GM10266 (cell line): ENCODE data around the gene SIRPB1.

Experiments
- DNase-seq: peaks from one replicate; pipeline ENCODE4 v3.0.0; 2012; ENCODE audit errors: extremely low spot score
- TF ChIP-seq, protein P1 (sequence below): IDR thresholded peaks from 2 replicates; pipeline ENCODE4 v1.5.1; 2012; ENCODE audit warnings: mild to moderate bottlenecking, low read depth; ENCODE audit not compliant: control insufficient read depth, insufficient read depth; ENCODE audit errors: missing control alignments

SIRPB1 gene

DNA sequence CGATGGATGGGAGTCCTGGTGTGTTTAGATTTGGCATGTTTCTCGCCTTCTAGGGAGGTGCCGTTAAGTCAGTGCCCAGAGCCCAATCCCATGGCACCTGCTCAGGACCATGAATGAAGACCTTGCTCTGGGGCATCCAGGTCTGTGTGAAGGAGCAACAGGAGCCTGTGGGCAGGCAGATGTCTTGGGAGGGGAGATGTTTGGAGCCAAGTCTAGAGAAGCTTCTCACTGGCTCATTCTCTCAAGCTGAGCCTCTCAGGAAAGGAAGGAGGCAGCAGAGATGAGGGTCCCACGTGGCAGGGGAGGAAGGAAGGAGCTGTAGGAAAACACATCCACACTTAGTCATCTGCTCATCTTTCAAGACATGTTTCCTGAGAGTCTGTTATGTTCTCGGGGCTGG is 9.5 kb upstream of the SIRPB1 start:
- TF ChIP-seq, protein P1, sequence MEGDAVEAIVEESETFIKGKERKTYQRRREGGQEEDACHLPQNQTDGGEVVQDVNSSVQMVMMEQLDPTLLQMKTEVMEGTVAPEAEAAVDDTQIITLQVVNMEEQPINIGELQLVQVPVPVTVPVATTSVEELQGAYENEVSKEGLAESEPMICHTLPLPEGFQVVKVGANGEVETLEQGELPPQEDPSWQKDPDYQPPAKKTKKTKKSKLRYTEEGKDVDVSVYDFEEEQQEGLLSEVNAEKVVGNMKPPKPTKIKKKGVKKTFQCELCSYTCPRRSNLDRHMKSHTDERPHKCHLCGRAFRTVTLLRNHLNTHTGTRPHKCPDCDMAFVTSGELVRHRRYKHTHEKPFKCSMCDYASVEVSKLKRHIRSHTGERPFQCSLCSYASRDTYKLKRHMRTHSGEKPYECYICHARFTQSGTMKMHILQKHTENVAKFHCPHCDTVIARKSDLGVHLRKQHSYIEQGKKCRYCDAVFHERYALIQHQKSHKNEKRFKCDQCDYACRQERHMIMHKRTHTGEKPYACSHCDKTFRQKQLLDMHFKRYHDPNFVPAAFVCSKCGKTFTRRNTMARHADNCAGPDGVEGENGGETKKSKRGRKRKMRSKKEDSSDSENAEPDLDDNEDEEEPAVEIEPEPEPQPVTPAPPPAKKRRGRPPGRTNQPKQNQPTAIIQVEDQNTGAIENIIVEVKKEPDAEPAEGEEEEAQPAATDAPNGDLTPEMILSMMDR, result no peak
- no peak for DNase-seq

DNA sequence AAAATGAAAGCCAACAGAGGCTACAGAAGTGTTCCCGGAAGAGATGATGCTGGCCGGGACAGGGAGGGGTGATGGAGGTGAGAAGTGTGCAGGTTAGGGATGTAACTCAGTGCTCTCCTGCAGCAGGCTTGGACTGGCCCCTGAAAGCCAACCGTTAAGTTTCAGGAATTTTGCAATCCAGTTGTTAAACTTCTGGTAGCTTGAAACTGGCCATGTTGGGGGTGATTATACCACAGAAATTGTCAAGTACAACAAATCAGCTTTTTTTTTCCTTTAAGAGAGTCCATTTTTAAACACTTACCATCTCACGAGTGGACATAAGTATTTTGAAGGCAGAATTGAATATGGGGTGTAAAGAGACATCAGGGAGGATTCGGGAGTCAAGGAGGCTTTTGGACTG is 8.8 kb upstream of the SIRPB1 start:
- DNase-seq, result no peak
- TF ChIP-seq, protein P1, result no peak

DNA sequence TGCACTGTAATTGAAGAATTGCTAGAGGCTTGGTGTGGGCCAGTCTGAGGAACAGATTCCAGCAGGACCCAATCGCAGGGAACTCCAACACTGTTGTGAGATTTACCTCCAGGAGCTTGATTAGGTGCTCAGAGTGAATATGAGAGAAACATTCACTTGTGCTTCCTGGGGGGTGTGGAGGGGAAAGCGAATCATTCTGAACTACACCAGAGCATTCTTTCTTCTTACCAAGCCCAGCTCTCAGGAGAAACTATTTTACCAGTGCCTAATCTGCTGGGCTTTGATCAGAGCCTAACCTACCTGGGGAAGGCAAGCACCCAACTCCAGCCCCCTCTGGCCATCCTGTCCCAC is 7.4 kb upstream of the SIRPB1 start:
- TF ChIP-seq, protein P1, result no peak
- no peak for DNase-seq

DNA sequence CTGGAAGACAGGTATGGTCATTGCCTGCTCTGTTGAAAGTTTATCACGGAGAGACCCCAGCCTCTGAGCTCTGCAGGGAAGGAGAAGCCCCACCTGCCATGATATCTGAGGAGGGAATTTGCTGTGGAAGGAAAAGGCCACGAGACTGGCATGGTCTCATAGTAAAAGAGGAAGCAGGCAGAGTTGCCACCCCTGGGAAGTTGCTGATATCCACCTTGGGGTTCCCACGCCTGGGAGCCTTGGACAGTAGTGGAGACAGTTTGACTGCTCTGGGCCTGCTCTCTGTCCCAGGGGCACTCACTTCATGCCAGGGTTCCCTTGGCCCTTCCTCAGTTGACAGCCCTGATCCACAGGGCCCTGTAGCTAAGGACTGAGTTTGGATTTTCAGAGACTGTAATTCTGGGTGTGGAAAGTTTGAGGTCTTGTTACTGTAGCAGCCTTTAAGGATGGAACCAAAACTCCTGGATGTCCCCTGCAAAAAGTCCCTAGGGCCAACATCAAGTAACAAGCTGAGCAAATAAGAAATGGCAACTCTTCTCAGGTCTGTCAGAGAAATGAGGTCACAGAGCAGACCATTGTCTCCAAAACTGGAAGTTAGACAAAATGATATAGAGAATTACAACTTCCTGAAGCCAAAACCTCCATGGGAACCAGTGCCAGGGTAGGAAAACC is 6.9 kb upstream of the SIRPB1 start:
- DNase-seq, result no peak
- TF ChIP-seq, protein P1, result no peak

DNA sequence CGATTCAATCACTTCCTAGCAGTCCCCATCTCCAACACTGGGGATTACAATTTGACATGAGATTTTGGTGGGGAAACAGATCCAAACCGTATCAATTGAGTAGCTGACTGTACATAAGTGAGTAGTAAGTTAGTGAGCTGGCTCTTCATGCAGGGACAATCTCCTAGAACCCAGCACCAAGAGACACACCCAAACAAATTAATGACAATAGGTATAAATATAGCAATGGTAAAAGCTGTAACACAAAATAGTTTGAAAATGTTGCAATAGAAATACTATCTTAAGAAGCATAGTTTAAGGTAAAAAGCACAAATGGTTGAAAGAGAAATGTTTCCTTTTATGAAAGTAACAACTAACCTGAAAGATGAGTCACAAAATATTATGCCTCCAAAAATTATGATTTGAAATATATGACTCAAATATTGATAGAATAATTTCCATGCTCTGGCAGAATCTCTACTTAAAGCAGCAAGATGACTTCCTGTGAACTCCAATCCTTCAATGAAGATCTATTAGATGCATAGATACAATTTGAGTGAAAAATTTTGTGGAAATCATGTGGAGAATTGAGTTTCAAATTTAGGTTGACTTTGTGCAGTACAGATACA is 5.4 kb upstream of the SIRPB1 start:
- DNase-seq, result no peak
- TF ChIP-seq, protein P1, result no peak

DNA sequence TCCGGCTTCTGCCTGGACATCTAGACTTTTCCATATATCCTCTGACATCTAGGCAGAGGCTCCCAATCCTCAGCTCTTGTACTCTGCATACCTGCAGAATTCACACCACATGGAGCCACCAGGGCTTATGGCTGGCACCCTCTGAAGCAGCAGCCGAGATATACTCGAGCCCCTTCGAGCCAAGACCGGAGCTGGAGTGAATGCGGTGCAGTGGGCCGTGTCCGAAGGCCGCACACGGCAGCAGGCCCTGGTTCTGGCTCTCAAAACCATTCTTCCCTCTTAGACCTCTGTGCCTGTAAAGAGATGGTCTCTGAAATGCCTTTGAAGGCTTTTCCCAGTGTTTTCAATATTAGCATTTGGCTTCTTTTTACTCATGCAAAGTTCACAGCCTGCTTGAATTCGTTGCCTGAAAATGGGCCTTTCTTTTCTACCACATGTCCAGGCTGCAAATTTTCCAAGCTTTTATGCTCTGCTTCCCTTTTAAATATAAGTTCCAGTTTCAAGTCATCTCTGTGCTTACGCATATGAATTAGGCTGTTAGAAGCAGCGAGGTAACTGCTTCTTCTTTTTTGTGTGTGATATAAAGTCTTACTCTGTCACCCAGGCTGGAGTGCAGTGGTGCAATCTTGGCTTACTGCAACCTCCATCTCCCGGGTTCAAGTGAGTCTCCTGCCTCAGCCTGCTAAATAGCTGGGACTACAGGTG is 3.8 kb upstream of the SIRPB1 start:
- no peak for DNase-seq

More for the DNA sequence above, 3.8 kb upstream of the SIRPB1 start:
- TF ChIP-seq, protein P1, result no peak
